PC-3 (cell line): ENCODE results near the gene CFL1. TPM values are rescaled to one million over a fixed set of nuclear protein-coding genes. Genes with fewer than 3 reads are reported as not detected.

ENCODE experiments used
- ATAC-seq: fragments of 200-7000 bp; cut with Tn5 transposase; 2 replicates; pipeline ENCODE4 v1.9.1; 2020; ENCODE audit warnings: mild to moderate bottlenecking, moderate library complexity
- BruUV-seq: library from RNA; stranded (reverse); fragments of 400-500 nt; replicated peaks from 2 replicates; lab custom pipeline; 2021; lab: Mats Ljungman, UMichigan
- CTCF ChIA-PET: fragments of 300-600 bp; sonication (Branson Sonifier 250); formaldehyde crosslinking; loops from one replicate; lab custom pipeline; 2022; ENCODE audit warnings: antibody characterized with exemption; lab: Charles Lee
- POLR2A ChIA-PET: fragments of 300-600 bp; sonication (Branson Sonifier 250); formaldehyde crosslinking; loops from one replicate; lab custom pipeline; 2022; ENCODE audit warnings: antibody characterized with exemption; ENCODE audit not compliant: unreplicated experiment; lab: Charles Lee
- DNase-seq: peaks from one replicate; pipeline ENCODE4 v3.0.0-alpha.2; 2015
- H2AFZ ChIP-seq: fragments of 300-600 bp; sonication (generic); 2 replicates; pipeline ENCODE4 v1.6.0; 2016; ENCODE audit warnings: antibody characterized with exemption, low read length
- H3F3A ChIP-seq: fragments of 300-600 bp; sonication (generic); one replicate; pipeline ENCODE4 v1.6.0; 2017; ENCODE audit warnings: antibody characterized with exemption, low read length, control low read depth, mild to moderate bottlenecking; ENCODE audit not compliant: unreplicated experiment
- H3K27ac ChIP-seq: fragments of 300-600 bp; sonication (generic); 2 replicates; pipeline ENCODE4 v1.5.1; 2016; ENCODE audit warnings: mild to moderate bottlenecking, low read length
- H3K27me3 ChIP-seq: fragments of 300-600 bp; sonication (generic); 2 replicates; pipeline ENCODE4 v1.6.1; 2016; ENCODE audit warnings: low read length, mixed read lengths
- H3K36me3 ChIP-seq: fragments of 300-600 bp; sonication (generic); 2 replicates; pipeline ENCODE4 v1.6.1; 2016; ENCODE audit warnings: low read depth, mixed run types, low read length, mixed read lengths
- H3K4me1 ChIP-seq: fragments of 300-600 bp; sonication (generic); 2 replicates; pipeline ENCODE4 v1.5.1; 2016; ENCODE audit warnings: low read length; ENCODE audit not compliant: insufficient read depth
- H3K4me2 ChIP-seq: fragments of 300-600 bp; sonication (generic); 2 replicates; pipeline ENCODE4 v1.6.0; 2016; ENCODE audit warnings: low read length
- H3K4me3 ChIP-seq: fragments of 300-600 bp; sonication (generic); 2 replicates; pipeline ENCODE4 v1.5.1; 2016; ENCODE audit warnings: mild to moderate bottlenecking, low read length, mixed read lengths
- H3K79me2 ChIP-seq: fragments of 300-600 bp; sonication (generic); 2 replicates; pipeline ENCODE4 v1.6.1; 2017; ENCODE audit warnings: low read length, mixed read lengths
- H3K9ac ChIP-seq: fragments of 300-600 bp; sonication (generic); 2 replicates; pipeline ENCODE4 v1.6.0; 2016; ENCODE audit warnings: mild to moderate bottlenecking, low read length
- H3K9me2 ChIP-seq: fragments of 300-600 bp; sonication (generic); replicated peaks from 2 replicates; pipeline ENCODE4 v1.6.1; 2016; ENCODE audit warnings: mixed run types, low read length, mixed read lengths
- H3K9me3 ChIP-seq: fragments of 300-600 bp; sonication (generic); 2 replicates; pipeline ENCODE4 v1.6.1; 2016; ENCODE audit warnings: low read length, mixed read lengths
- H4K20me1 ChIP-seq: fragments of 300-600 bp; sonication (generic); 2 replicates; pipeline ENCODE4 v1.6.1; 2016; ENCODE audit warnings: low read length, mixed read lengths
- CTCF ChIP-seq: fragments of 300-600 bp; sonication (generic); conservative IDR thresholded peaks from 2 replicates; pipeline ENCODE4 v1.5.1; 2017; ENCODE audit warnings: antibody characterized with exemption, low read depth, mild to moderate bottlenecking, low read length
- EZH2 ChIP-seq: fragments of 300-600 bp; sonication (generic); IDR thresholded peaks from one replicate; pipeline ENCODE4 v1.6.1; 2017; ENCODE audit warnings: antibody characterized with exemption, mild to moderate bottlenecking, low read length; ENCODE audit not compliant: unreplicated experiment
- EZH2phosphoT487 ChIP-seq: fragments of 300-600 bp; sonication (generic); IDR thresholded peaks from 2 replicates; pipeline ENCODE4 v1.6.1; 2018; ENCODE audit warnings: mild to moderate bottlenecking, antibody characterized with exemption, low read length, borderline replicate concordance
- intact Hi-C: fragments of 100-400 bp; cut with micrococcal nuclease; formaldehyde crosslinking; loops from 2 replicates; pipeline ENCODE4 v1.9.0; 2023
- total RNA-seq: library from RNA; depleted of rRNA; stranded (reverse); fragments of >200 nt; gene quantifications from 2 replicates; pipeline ENCODE4 v1.2.3, GENCODE V29; 2014

Gene CFL1
- total RNA-seq, 1 experiment from 2014 or later: 2,710 TPM

GRCh38 chr11:65862941-65863888, 5.2 kb upstream of the CFL1 start:
- CTCF ChIA-PET: no interaction called here
- H3K9me2 ChIP-seq: no peaks in the 10 kb centered on the region
- no peaks in the 10 kb centered on the region for H4K20me1 ChIP-seq
- H3K27me3 ChIP-seq: no peaks in the 10 kb centered on the region
- BruUV-seq: no TSS peak
- peaks cover 25% of the 10 kb centered on the region for H3K79me2 ChIP-seq
- intact Hi-C loops: no loop called here
- peaks cover 11% of the 10 kb centered on the region for H3F3A ChIP-seq
- POLR2A ChIA-PET: no interaction called here
- H3K36me3 ChIP-seq: peaks cover 20% of the 10 kb centered on the region; the same call in 1 of the 2 replicates
- H3K27ac ChIP-seq: no peak overlapping the region
- peaks cover 19% of the 10 kb centered on the region for H3K4me1 ChIP-seq
- H2AFZ ChIP-seq: no peak overlapping the region
- TF ChIP-seq EZH2 (no peak), EZH2phosphoT487 (no peak), CTCF (no peak)
- H3K4me3 ChIP-seq: no peak overlapping the region
- no peak overlapping the region for H3K9ac ChIP-seq
- no peaks in the 10 kb centered on the region for H3K9me3 ChIP-seq
- DNase-seq (no peak), ATAC-seq (no peak)
- no peak overlapping the region for H3K4me2 ChIP-seq

- H3K36me3 ChIP-seq: peaks cover 20% of the 10 kb centered on the region; the same call in 1 of the 2 replicates
- TF ChIP-seq EZH2phosphoT487 (no peak), CTCF (no peak), EZH2 (no peak)
- DNase-seq (no peak), ATAC-seq (no peak)
- H3K27ac ChIP-seq: no peak overlapping the region
- H3K9me2 ChIP-seq: no peaks in the 10 kb centered on the region
- CTCF ChIA-PET: no interaction called here
- H3K27me3 ChIP-seq: no peaks in the 10 kb centered on the region
- intact Hi-C loops: no loop called here
- H2AFZ ChIP-seq: no peak overlapping the region
- H3K4me3 ChIP-seq: peak overlapping the region; percentile 79; the same call in 1 of the 2 replicates
- H3F3A ChIP-seq: peaks cover 11% of the 10 kb centered on the region
- POLR2A ChIA-PET: no interaction called here
- peaks cover 3% of the 10 kb centered on the region for H4K20me1 ChIP-seq
- peaks cover 32% of the 10 kb centered on the region for H3K79me2 ChIP-seq
- no TSS peak for BruUV-seq
- H3K4me2 ChIP-seq: peak overlapping the region; percentile 98
- H3K4me1 ChIP-seq: peaks cover 19% of the 10 kb centered on the region
- H3K9ac ChIP-seq: no peak overlapping the region
- no peaks in the 10 kb centered on the region for H3K9me3 ChIP-seq
Observed at GRCh38 chr11:65862191-65862735, 4.3 kb upstream of the CFL1 start.
